ENCODE measurements around the gene MYRIP.
A peak's percentile ranks its signal among the peaks of the same experiment; 100 is the strongest.

MYRIP gene

DNA sequence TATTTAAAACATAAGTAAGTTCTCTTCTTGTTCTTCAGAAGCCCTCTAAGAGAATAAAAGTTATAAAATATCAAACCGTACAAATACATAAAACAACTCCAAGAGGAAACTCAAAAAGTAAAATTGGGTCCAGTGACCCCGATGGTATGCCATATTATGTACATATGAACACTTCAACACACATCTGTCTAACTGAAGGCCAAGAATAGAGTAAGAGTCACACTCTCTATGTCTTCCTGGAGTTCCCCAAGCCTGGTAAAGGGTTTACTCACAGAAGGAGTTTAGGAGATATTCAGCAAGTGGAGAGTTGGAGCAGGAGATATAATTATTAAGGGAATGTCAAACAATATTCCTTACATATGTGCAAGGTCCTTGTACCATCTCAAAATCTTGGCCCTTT is 398.8 kb downstream of the MYRIP start:
- no CpG with 5 or more reads among the region's 2 CpGs for WGBS (ENCODE audit: extremely low coverage, insufficient coverage, low lambda C conversion rate)
- Histone ChIP-seq H2BK5ac (ENCODE audit: low read length) (no peak overlapping the region), H4K8ac (ENCODE audit: low read depth, low read length) (no peak overlapping the region), H4K5ac (ENCODE audit: low read length) (no peak overlapping the region), H3K27ac (ENCODE audit: low read depth, low read length) (no peak overlapping the region), H3K4ac (ENCODE audit: low read depth, low read length) (no peak overlapping the region), H3K56ac (ENCODE audit: low read length) (no peak overlapping the region), H3K27me3 (ENCODE audit: insufficient read depth, low read length, poor library complexity) (no peaks in the 10 kb centered on the region), H3K18ac (ENCODE audit: low read length) (no peak overlapping the region), H3K79me1 (ENCODE audit: low read length) (no peaks in the 10 kb centered on the region), H3K23ac (ENCODE audit: low read length) (no peak overlapping the region), H3K9ac (ENCODE audit: low read length) (no peak overlapping the region), H3K4me1 (ENCODE audit: control insufficient read depth, low read depth, low read length) (no peaks in the 10 kb centered on the region), H3K36me3 (ENCODE audit: control insufficient read depth, insufficient read depth, low read length) (no peaks in the 10 kb centered on the region), H2BK15ac (replicated peaks; ENCODE audit: low read depth) (no peak overlapping the region), H2AK5ac (ENCODE audit: low read length) (no peak overlapping the region), H2BK120ac (ENCODE audit: low read depth, low read length) (no peak overlapping the region), H3K4me3 (ENCODE audit: low read length) (no peak overlapping the region), H3K4me2 (ENCODE audit: low read length) (no peak overlapping the region), H3K79me2 (ENCODE audit: control insufficient read depth, insufficient read depth, low read length) (no peaks in the 10 kb centered on the region)
- DNase-seq: no peak

DNA sequence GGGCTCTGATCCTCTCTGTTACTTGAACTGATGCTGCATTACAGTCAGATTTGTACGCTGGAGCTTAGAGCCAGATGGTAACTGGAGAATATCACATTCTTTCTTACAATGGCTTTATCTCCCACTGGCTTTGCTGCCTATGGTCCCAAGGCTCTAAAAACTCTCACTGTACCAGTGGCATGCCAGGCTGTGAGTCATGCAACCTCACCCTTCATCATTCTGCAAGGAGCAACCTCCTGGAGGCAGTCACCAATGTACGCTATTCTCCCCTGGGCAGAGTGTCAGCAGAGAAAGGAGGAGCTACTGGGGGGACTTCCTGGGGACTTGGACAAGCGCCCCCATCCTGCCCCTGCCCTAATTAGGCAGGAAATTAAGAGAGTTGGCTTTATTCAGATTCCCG is 402.2 kb downstream of the MYRIP start:
- no CpG with 5 or more reads among the region's 4 CpGs for WGBS (ENCODE audit: extremely low coverage, insufficient coverage, low lambda C conversion rate)
- Histone ChIP-seq H3K56ac (ENCODE audit: low read length) (no peak overlapping the region), H2BK15ac (replicated peaks; ENCODE audit: low read depth) (no peak overlapping the region), H3K18ac (ENCODE audit: low read length) (no peak overlapping the region), H3K79me1 (ENCODE audit: low read length) (no peaks in the 10 kb centered on the region), H3K4me1 (ENCODE audit: control insufficient read depth, low read depth, low read length) (no peaks in the 10 kb centered on the region), H4K5ac (ENCODE audit: low read length) (no peak overlapping the region), H3K9ac (ENCODE audit: low read length) (no peak overlapping the region), H3K4me3 (ENCODE audit: low read length) (no peak overlapping the region), H4K8ac (ENCODE audit: low read depth, low read length) (no peak overlapping the region), H2BK120ac (ENCODE audit: low read depth, low read length) (no peak overlapping the region), H3K27me3 (ENCODE audit: insufficient read depth, low read length, poor library complexity) (no peaks in the 10 kb centered on the region), H3K4me2 (ENCODE audit: low read length) (no peak overlapping the region), H2AK5ac (ENCODE audit: low read length) (no peak overlapping the region), H3K4ac (ENCODE audit: low read depth, low read length) (no peak overlapping the region), H3K23ac (ENCODE audit: low read length) (no peak overlapping the region), H3K79me2 (ENCODE audit: control insufficient read depth, insufficient read depth, low read length) (no peaks in the 10 kb centered on the region), H3K27ac (ENCODE audit: low read depth, low read length) (no peak overlapping the region), H3K36me3 (ENCODE audit: control insufficient read depth, insufficient read depth, low read length) (no peaks in the 10 kb centered on the region), H2BK5ac (ENCODE audit: low read length) (no peak overlapping the region)
- no peak for DNase-seq

DNA sequence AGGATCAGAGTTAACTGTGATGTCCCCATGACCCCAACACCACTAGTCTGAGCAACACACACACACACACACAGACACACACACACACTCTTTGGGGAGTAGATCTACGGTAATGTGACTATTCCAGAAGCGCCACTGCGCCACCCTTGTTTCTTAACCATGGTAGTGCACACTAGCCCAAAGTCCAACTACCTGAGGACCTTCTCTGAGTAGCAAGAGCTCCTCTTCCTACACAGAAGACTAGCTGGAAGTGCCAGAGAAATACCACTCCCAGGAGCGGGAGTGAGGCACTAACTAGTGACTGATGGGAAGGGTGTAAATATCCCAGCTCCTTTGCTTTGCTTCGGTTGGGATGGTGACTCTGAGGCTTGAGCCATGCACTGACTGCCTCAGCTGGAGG is 404.1 kb downstream of the MYRIP start:
- Histone ChIP-seq H2AK5ac (ENCODE audit: low read length) (no peak overlapping the region), H4K5ac (ENCODE audit: low read length) (no peak overlapping the region), H4K8ac (ENCODE audit: low read depth, low read length) (no peak overlapping the region), H3K18ac (ENCODE audit: low read length) (no peak overlapping the region), H3K4ac (ENCODE audit: low read depth, low read length) (no peak overlapping the region), H3K27me3 (ENCODE audit: insufficient read depth, low read length, poor library complexity) (no peaks in the 10 kb centered on the region), H3K4me3 (ENCODE audit: low read length) (no peak overlapping the region), H3K23ac (ENCODE audit: low read length) (peak overlapping the region; percentile 66), H2BK15ac (replicated peaks; ENCODE audit: low read depth) (no peak overlapping the region), H2BK5ac (ENCODE audit: low read length) (no peak overlapping the region), H3K79me1 (ENCODE audit: low read length) (no peaks in the 10 kb centered on the region), H3K4me1 (ENCODE audit: control insufficient read depth, low read depth, low read length) (no peaks in the 10 kb centered on the region), H3K9ac (ENCODE audit: low read length) (no peak overlapping the region), H3K79me2 (ENCODE audit: control insufficient read depth, insufficient read depth, low read length) (no peaks in the 10 kb centered on the region), H3K27ac (ENCODE audit: low read depth, low read length) (no peak overlapping the region), H3K56ac (ENCODE audit: low read length) (no peak overlapping the region), H3K4me2 (ENCODE audit: low read length) (no peak overlapping the region), H3K36me3 (ENCODE audit: control insufficient read depth, insufficient read depth, low read length) (no peaks in the 10 kb centered on the region), H2BK120ac (ENCODE audit: low read depth, low read length) (no peak overlapping the region)
- no peak for DNase-seq
- no CpG with 5 or more reads among the region's 5 CpGs for WGBS (ENCODE audit: extremely low coverage, insufficient coverage, low lambda C conversion rate)

DNA sequence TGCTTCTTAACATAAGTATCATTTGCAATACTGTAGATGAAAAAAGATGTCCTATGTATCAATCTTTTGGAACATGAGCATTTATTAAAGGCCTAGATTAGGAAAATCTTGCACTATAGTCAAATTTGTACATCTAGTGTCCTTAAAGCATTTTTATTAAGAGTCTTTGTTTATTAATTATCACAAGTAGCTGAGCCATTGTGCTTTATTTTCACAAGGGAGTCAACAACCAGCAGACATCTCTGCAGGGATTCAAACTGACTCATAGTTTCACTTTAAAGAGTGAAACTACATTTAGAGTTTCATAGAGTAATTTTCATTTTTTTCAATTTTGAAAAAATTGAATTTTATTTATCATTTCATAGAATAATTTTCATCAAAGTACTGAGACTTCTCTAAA is 405.6 kb downstream of the MYRIP start:
- H3K4ac ChIP-seq (ENCODE audit: low read depth, low read length): no peak overlapping the region
- no peaks in the 10 kb centered on the region for H3K27me3 ChIP-seq (ENCODE audit: insufficient read depth, low read length, poor library complexity)
- no peak overlapping the region for H3K4me2 ChIP-seq (ENCODE audit: low read length)
- no peak overlapping the region for H3K4me3 ChIP-seq (ENCODE audit: low read length)
- H2BK15ac ChIP-seq (replicated peaks; ENCODE audit: low read depth): no peak overlapping the region
- no peaks in the 10 kb centered on the region for H3K36me3 ChIP-seq (ENCODE audit: control insufficient read depth, insufficient read depth, low read length)
- no peaks in the 10 kb centered on the region for H3K79me2 ChIP-seq (ENCODE audit: control insufficient read depth, insufficient read depth, low read length)
- no peak overlapping the region for H4K8ac ChIP-seq (ENCODE audit: low read depth, low read length)
- no peak overlapping the region for H2BK120ac ChIP-seq (ENCODE audit: low read depth, low read length)
- H3K79me1 ChIP-seq (ENCODE audit: low read length): no peaks in the 10 kb centered on the region
- H3K56ac ChIP-seq (ENCODE audit: low read length): no peak overlapping the region
- no peak for DNase-seq
- H3K23ac ChIP-seq (ENCODE audit: low read length): no peak overlapping the region
- no peak overlapping the region for H2AK5ac ChIP-seq (ENCODE audit: low read length)
- H3K18ac ChIP-seq (ENCODE audit: low read length): no peak overlapping the region
- no peak overlapping the region for H4K5ac ChIP-seq (ENCODE audit: low read length)
- H3K27ac ChIP-seq (ENCODE audit: low read depth, low read length): no peak overlapping the region
- H3K4me1 ChIP-seq (ENCODE audit: control insufficient read depth, low read depth, low read length): no peaks in the 10 kb centered on the region
- no peak overlapping the region for H2BK5ac ChIP-seq (ENCODE audit: low read length)
- no peak overlapping the region for H3K9ac ChIP-seq (ENCODE audit: low read length)

DNA sequence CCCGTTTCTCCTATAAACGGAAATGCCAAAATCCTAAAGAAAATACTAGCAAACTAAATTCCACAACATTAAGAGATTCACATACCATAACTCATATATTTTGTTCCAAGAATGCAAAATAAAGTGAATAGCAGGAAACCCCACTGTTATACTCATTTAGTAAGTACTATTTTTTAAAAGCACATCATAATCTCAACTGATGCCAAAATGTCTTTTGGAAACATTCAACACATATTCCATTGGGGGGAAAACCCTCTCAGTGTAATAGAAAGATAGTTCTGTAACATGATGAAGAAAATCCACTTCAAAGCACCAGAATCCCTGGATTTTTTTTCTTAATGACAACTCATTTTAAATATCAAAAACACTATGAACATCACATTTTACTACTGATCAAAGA is 407.1 kb downstream of the MYRIP start:
- no peaks in the 10 kb centered on the region for H3K79me1 ChIP-seq (ENCODE audit: low read length)
- no peak overlapping the region for H3K4me2 ChIP-seq (ENCODE audit: low read length)
- H3K56ac ChIP-seq (ENCODE audit: low read length): no peak overlapping the region
- H2BK120ac ChIP-seq (ENCODE audit: low read depth, low read length): no peak overlapping the region
- no peak overlapping the region for H2AK5ac ChIP-seq (ENCODE audit: low read length)
- H3K27ac ChIP-seq (ENCODE audit: low read depth, low read length): no peak overlapping the region
- H3K4me3 ChIP-seq (ENCODE audit: low read length): no peak overlapping the region
- no peak overlapping the region for H2BK5ac ChIP-seq (ENCODE audit: low read length)
- H4K8ac ChIP-seq (ENCODE audit: low read depth, low read length): no peak overlapping the region
- H3K4me1 ChIP-seq (ENCODE audit: control insufficient read depth, low read depth, low read length): no peaks in the 10 kb centered on the region
- H2BK15ac ChIP-seq (replicated peaks; ENCODE audit: low read depth): no peak overlapping the region
- H3K27me3 ChIP-seq (ENCODE audit: insufficient read depth, low read length, poor library complexity): no peaks in the 10 kb centered on the region
- no peak overlapping the region for H3K4ac ChIP-seq (ENCODE audit: low read depth, low read length)
- no CpG with 5 or more reads among the region's 2 CpGs for WGBS (ENCODE audit: extremely low coverage, insufficient coverage, low lambda C conversion rate)
- H3K18ac ChIP-seq (ENCODE audit: low read length): no peak overlapping the region
- H3K79me2 ChIP-seq (ENCODE audit: control insufficient read depth, insufficient read depth, low read length): no peaks in the 10 kb centered on the region
- H3K23ac ChIP-seq (ENCODE audit: low read length): no peak overlapping the region
- H3K36me3 ChIP-seq (ENCODE audit: control insufficient read depth, insufficient read depth, low read length): no peaks in the 10 kb centered on the region
- no peak overlapping the region for H4K5ac ChIP-seq (ENCODE audit: low read length)
- no peak for DNase-seq
- H3K9ac ChIP-seq (ENCODE audit: low read length): no peak overlapping the region

DNA sequence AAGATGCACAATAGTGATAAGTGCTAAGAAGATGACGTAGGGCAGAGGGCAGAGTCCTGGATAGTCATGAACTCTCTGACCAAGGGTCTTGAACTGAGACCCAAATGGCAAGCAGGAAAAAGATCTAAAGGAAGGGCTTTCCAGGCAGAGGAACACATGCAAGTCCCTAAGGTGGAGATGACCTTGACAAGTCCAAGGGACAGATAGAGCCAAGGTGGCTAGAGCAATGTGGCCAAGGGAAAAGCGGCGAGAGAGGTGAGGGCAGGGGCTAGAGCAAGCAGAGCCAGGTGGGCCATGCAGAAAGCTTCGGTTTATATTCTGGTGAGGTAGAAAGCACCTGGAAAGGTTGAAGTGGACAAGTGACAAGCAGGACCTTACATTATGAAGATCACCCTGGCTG is 414.4 kb downstream of the MYRIP start:
- Histone ChIP-seq H2BK120ac (ENCODE audit: low read depth, low read length) (no peak overlapping the region), H4K5ac (ENCODE audit: low read length) (no peak overlapping the region), H3K36me3 (ENCODE audit: control insufficient read depth, insufficient read depth, low read length) (no peaks in the 10 kb centered on the region), H3K56ac (ENCODE audit: low read length) (no peak overlapping the region), H3K4ac (ENCODE audit: low read depth, low read length) (no peak overlapping the region), H3K18ac (ENCODE audit: low read length) (no peak overlapping the region), H3K79me2 (ENCODE audit: control insufficient read depth, insufficient read depth, low read length) (no peaks in the 10 kb centered on the region), H3K79me1 (ENCODE audit: low read length) (no peaks in the 10 kb centered on the region), H4K8ac (ENCODE audit: low read depth, low read length) (no peak overlapping the region), H3K27me3 (ENCODE audit: insufficient read depth, low read length, poor library complexity) (no peaks in the 10 kb centered on the region), H3K4me2 (ENCODE audit: low read length) (no peak overlapping the region), H3K27ac (ENCODE audit: low read depth, low read length) (no peak overlapping the region), H3K4me3 (ENCODE audit: low read length) (no peak overlapping the region), H2AK5ac (ENCODE audit: low read length) (no peak overlapping the region), H2BK5ac (ENCODE audit: low read length) (no peak overlapping the region), H3K9ac (ENCODE audit: low read length) (no peak overlapping the region), H3K4me1 (ENCODE audit: control insufficient read depth, low read depth, low read length) (no peaks in the 10 kb centered on the region), H3K23ac (ENCODE audit: low read length) (no peak overlapping the region), H2BK15ac (replicated peaks; ENCODE audit: low read depth) (no peak overlapping the region)
- DNase-seq: no peak
- no CpG with 5 or more reads among the region's 4 CpGs for WGBS (ENCODE audit: extremely low coverage, insufficient coverage, low lambda C conversion rate)
